ENCODE measurements around the gene FAM174C. TPM values are rescaled to one million over a fixed set of nuclear protein-coding genes. Genes with fewer than 3 reads are reported as not detected.
A peak's percentile ranks its signal among the peaks of the same experiment; 100 is the strongest.

Gene FAM174C
- total RNA-seq, 1 experiment from 2014 or later: 59.4 TPM

- no peak for TF ChIP-seq NR1H2 (CRISPR knock-in tag; IDR thresholded peaks at IDR 0.05)
- TF ChIP-seq CBFB (CRISPR knock-in tag; IDR thresholded peaks at IDR 0.05; ENCODE audit: low read depth): peak; percentile 67; the same call in 1 of the 2 replicates
- peak; percentile 57 for TF ChIP-seq USF1 (CRISPR knock-in tag; IDR thresholded peaks at IDR 0.05)
- TF ChIP-seq NR3C1 (CRISPR knock-in tag; conservative IDR thresholded peaks at IDR 0.05; ENCODE audit: low read depth): no peak
- TF ChIP-seq ZBTB43 (CRISPR knock-in tag; IDR thresholded peaks at IDR 0.05): no peak
- TF ChIP-seq FOXP4 (CRISPR knock-in tag; IDR thresholded peaks at IDR 0.05): no peak; the same call in 1 of the 2 replicates
- TF ChIP-seq ZNF281 (CRISPR knock-in tag; IDR thresholded peaks at IDR 0.05): no peak
- no peak for TF ChIP-seq ESRRA (CRISPR knock-in tag; IDR thresholded peaks at IDR 0.05; ENCODE audit: borderline replicate concordance)
These were observed 5.7 kb upstream of the FAM174C start (continued) for GRCh38 chr19:1269478-1270212.

GRCh38 chr19:1270213-1270853 is 5.0 kb upstream of the FAM174C start:
- DNase-seq (ENCODE audit: low spot score) (no peak), ATAC-seq (no peak)
- no peaks in the 10 kb centered on the region for H3K9me3 Mint-ChIP-seq
- H3K36me3 Mint-ChIP-seq: peaks cover 42% of the 10 kb centered on the region
- POLR2A ChIA-PET: interaction anchor here (1.7 kb wide), 1 partner anchor 19 kb away, joined by 7 read pairs; no protein-coding TSS in a partner anchor
- H3K27me3 Mint-ChIP-seq (ENCODE audit: low read depth): peaks cover 7% of the 10 kb centered on the region
- CTCF ChIA-PET: no interaction called here
- peak overlapping the region; percentile 79 for H3K4me3 Mint-ChIP-seq
- peaks cover 56% of the 10 kb centered on the region for H3K4me1 Mint-ChIP-seq
- peak overlapping the region; percentile 97 for H3K27ac Mint-ChIP-seq
- no peak for TF ChIP-seq HMGXB4 (CRISPR knock-in tag; IDR thresholded peaks at IDR 0.05)
- peak; percentile 41; the same call in 1 of the 2 replicates for TF ChIP-seq NFATC4 (CRISPR knock-in tag; IDR thresholded peaks at IDR 0.05)
- peak; percentile 65; the same call in 1 of the 2 replicates for TF ChIP-seq ZNF121 (CRISPR knock-in tag; IDR thresholded peaks at IDR 0.05)
- TF ChIP-seq JAZF1 (CRISPR knock-in tag; IDR thresholded peaks at IDR 0.05): no peak
- TF ChIP-seq ZNF671 (CRISPR knock-in tag; IDR thresholded peaks at IDR 0.05): peak; percentile 8; the same call in 1 of the 2 replicates
- no peak for TF ChIP-seq ZMAT4 (CRISPR knock-in tag; IDR thresholded peaks at IDR 0.05)
- no peak for TF ChIP-seq STAT6 (CRISPR knock-in tag; conservative IDR thresholded peaks at IDR 0.05; ENCODE audit: low read depth)
- TF ChIP-seq MAX (CRISPR knock-in tag; IDR thresholded peaks at IDR 0.05): no peak
- TF ChIP-seq MXD4 (CRISPR knock-in tag; IDR thresholded peaks at IDR 0.05; ENCODE audit: borderline replicate concordance): no peak

Data from WTC11 (cell line).